Thyroid gland (tissue), 4 donors: ENCODE data around the gene PYDC2. TPM values are rescaled to one million over a fixed set of nuclear protein-coding genes. Genes with fewer than 3 reads are reported as not detected.
"Not testable (repeated sequence)": the region's sequence is repeated elsewhere in the genome, so short reads cannot be mapped to it uniquely, and the experiment has no call there.

Experiments used
- DNase-seq, 2 donors: peaks; one replicate each; pipeline ENCODE4 v3.0.0-alpha.2; 2019
- H3K27ac ChIP-seq, 3 donors: fragments of 200-600 bp; sonication (generic); 1 replicate in 2 of 3; 2 replicates in 1 of 3; pipeline ENCODE4 v1.5.1; 2016 to 2019; ENCODE audit warnings: mild to moderate bottlenecking in 1 of 3, moderate library complexity in 1 of 3
- H3K27me3 ChIP-seq: fragments of 200-600 bp; sonication (generic); one replicate; pipeline ENCODE4 v1.5.1; 2019
- H3K36me3 ChIP-seq, 2 donors: fragments of 200-600 bp; sonication (generic); one replicate each; pipeline ENCODE4 v1.5.1; 2016 to 2019
- H3K4me1 ChIP-seq, 2 donors: fragments of 200-600 bp; sonication (generic); one replicate each; pipeline ENCODE4 v1.5.1; 2017 to 2019
- H3K4me3 ChIP-seq, 3 donors: fragments of 200-600 bp; sonication (generic); replicated peaks in 1 of 3; 1 replicate in 2 of 3; 2 replicates in 1 of 3; pipeline ENCODE4 v1.5.1; 2016; ENCODE audit warnings: mild to moderate bottlenecking in 1 of 3
- H3K9me3 ChIP-seq: fragments of 200-600 bp; sonication (generic); one replicate; pipeline ENCODE4 v1.5.1; 2017
- POLR2A ChIP-seq, 2 donors: fragments of 450-650 bp; IDR thresholded peaks; one replicate each; pipeline ENCODE4 v1.6.1; 2017; ENCODE audit warnings: antibody characterized with exemption in 2 of 2, mild to moderate bottlenecking in 2 of 2, moderate library complexity in 1 of 2
- WGBS, 2 donors: methylation state at CpG; one replicate each; pipeline ENCODE4 v1.1.5; 2017; 5-methylcytosine and 5-hydroxymethylcytosine counted together
- intact Hi-C: fragments of 100-400 bp; cut with DNase I; formaldehyde crosslinking; loops from one replicate; pipeline ENCODE4 v1.15.1; 2023
- total RNA-seq, 4 donors: library from RNA; depleted of rRNA; stranded (reverse); fragments of >200 nt; gene quantifications; one replicate each; pipeline ENCODE4 v1.2.3, GENCODE V29; 2016
- TF ChIP-seq, protein P1 (sequence below), 6 experiments: fragments of 200-600 bp in 3 of 6; fragments of 450-650 bp in 3 of 6; sonication (generic) in 3 of 6; IDR thresholded peaks; one replicate each; pipeline ENCODE4 v1.5.1; 2016 to 2019; ENCODE audit warnings: antibody characterized with exemption in 6 of 6, mild to moderate bottlenecking in 2 of 6, inconsistent platforms in 1 of 6, moderate library complexity in 1 of 6

PYDC2 gene
- total RNA-seq, 4 donors from 2014 or later: not detected

DNA sequence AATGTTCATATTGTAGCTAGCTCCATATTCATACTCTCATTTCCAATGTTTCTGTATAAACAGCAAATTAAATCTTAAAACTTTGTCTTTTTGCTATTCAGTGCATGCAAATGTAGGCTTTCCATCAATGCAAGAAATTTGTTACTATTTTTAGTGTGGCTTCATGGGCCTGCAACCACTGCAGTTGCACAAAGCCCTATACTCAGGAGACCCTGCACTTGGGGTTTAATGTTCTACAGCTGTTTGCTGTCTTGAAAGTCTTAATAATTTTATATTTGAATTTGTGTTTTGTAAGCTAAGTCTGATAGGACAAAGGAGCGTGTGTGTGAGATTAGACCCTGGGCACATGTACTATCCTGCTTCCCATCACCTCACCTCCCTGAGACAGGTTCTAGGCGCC is 9.6 kb downstream of the PYDC2 start:
- H3K27me3 ChIP-seq: no peaks in the 10 kb centered on the region
- no peak overlapping the region for H3K27ac ChIP-seq
- WGBS, 2 donors: 78 to 87% methylated on average over 2 of the region's 2 CpGs
- no peak for DNase-seq
- peaks cover 0 to 4% of the 10 kb centered on the region in 2 donors for H3K4me1 ChIP-seq
- H3K36me3 ChIP-seq: no peaks in the 10 kb centered on the region
- intact Hi-C loops: no loop called here
- no peaks in the 10 kb centered on the region for H3K9me3 ChIP-seq
- H3K4me3 ChIP-seq: no peak overlapping the region
- no peak for TF ChIP-seq POLR2A (IDR thresholded peaks at IDR 0.05)
- TF ChIP-seq, protein P1, sequence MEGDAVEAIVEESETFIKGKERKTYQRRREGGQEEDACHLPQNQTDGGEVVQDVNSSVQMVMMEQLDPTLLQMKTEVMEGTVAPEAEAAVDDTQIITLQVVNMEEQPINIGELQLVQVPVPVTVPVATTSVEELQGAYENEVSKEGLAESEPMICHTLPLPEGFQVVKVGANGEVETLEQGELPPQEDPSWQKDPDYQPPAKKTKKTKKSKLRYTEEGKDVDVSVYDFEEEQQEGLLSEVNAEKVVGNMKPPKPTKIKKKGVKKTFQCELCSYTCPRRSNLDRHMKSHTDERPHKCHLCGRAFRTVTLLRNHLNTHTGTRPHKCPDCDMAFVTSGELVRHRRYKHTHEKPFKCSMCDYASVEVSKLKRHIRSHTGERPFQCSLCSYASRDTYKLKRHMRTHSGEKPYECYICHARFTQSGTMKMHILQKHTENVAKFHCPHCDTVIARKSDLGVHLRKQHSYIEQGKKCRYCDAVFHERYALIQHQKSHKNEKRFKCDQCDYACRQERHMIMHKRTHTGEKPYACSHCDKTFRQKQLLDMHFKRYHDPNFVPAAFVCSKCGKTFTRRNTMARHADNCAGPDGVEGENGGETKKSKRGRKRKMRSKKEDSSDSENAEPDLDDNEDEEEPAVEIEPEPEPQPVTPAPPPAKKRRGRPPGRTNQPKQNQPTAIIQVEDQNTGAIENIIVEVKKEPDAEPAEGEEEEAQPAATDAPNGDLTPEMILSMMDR (IDR thresholded peaks at IDR 0.05): no peak

DNA sequence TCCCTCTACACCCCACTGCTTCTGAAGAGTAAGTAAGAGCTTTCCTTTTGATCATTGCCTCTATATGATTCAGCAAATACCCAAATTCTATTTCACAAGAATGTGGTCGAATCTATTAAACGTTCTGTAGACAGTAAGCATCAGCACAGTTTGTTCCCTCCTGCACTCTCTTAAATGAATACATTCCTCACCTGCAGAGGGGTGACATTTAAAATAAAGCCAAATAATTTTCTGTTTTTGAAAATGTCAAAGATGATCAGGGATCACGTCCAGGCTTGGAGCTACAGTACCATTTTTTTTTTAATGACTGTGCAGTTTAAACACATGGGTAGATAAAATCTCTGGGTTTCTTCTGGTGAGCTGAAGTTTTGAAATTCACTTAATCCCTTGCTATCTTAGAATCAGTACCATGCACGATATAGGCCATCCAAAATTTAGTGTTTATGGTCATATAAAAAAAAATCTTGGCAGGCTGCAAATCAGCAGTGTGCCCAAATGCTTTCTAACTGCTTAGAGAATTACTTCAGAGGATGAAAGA is 12.8 kb downstream of the PYDC2 start:
- no peaks in the 10 kb centered on the region for H3K27me3 ChIP-seq

DNA sequence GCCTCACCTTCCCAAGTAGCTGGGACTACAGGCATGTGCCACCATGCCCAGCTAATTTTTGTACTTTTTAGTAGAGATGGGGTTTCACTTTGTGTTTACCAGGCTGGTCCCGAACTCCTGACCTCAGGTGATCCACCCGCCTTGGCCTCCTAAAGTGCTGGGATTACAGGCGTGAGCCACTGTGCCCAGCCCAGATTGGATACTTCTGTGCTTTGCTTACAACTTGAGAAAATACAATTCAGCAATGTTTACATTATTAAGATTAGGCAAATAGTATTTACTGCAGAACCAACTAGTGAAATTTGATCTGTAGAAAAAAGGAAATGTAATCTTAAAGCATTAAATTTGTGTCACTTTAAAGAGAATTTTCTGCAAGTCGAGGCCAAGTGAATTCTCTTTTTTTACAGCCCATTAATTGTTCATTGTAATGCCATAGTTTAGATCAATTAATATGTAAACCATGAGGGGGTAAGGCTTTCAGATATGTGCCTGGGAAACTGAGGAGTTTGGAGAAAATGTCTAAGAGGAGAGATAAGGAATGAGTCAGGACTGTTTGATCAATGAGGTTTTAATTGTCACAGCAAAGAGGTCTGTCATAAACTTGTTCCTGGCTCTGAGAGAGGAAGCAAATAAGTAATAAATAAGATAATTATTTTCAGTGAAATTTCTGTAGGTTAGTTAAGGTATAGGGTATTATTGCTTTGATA is 15.3 kb downstream of the PYDC2 start:
- H3K4me3 ChIP-seq: no peak overlapping the region
- no peaks in the 10 kb centered on the region for H3K27me3 ChIP-seq
- H3K4me1 ChIP-seq: no peaks in the 10 kb centered on the region
- intact Hi-C loops: no loop called here
- H3K36me3 ChIP-seq: no peaks in the 10 kb centered on the region
- H3K27ac ChIP-seq: no peak overlapping the region
- 82 to 84% methylated on average over 4 of the region's 4 CpGs for WGBS, 2 donors
- H3K9me3 ChIP-seq: no peaks in the 10 kb centered on the region
- TF ChIP-seq, protein P1 (IDR thresholded peaks at IDR 0.05): no peak
- TF ChIP-seq POLR2A (IDR thresholded peaks at IDR 0.05): no peak
- no peak for DNase-seq

More for the DNA sequence above, 12.8 kb downstream of the PYDC2 start:
- 52 to 60% methylated on average over 4 of the region's 4 CpGs for WGBS, 2 donors
- intact Hi-C loops: no loop called here
- H3K36me3 ChIP-seq: no peaks in the 10 kb centered on the region
- H3K9me3 ChIP-seq: no peaks in the 10 kb centered on the region
- H3K4me3 ChIP-seq: no peak overlapping the region
- no peak for TF ChIP-seq POLR2A (IDR thresholded peaks at IDR 0.05)
- TF ChIP-seq, protein P1 (IDR thresholded peaks at IDR 0.05): no peak
- H3K27ac ChIP-seq: no peak overlapping the region
- H3K4me1 ChIP-seq: peaks cover 0 to 4% of the 10 kb centered on the region in 2 donors
- DNase-seq: no peak

DNA sequence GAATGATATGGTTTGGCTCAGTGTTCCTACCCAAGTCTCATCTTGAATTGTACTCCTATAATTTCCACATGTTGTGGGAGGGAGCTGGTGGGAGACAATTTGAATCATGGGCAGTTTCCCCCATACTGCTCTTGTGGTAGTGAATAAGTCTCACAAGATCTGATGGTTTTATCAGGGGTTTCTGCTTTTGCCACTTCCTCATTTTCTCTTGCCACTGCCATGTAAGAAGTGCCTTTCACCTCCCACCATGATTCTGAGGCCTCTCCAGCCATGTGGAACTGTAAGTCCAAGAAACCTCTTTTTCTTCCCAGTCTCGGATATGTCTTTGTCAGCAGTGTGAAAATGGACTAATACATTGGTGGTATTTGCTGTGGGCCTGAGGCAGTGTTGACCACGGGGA is 23.0 kb downstream of the PYDC2 start:
- H3K27ac ChIP-seq, H3K36me3 ChIP-seq, DNase-seq, intact Hi-C loops, H3K4me1 ChIP-seq, H3K9me3 ChIP-seq, H3K4me3 ChIP-seq, H3K27me3 ChIP-seq: not testable (repeated sequence)
- 73 to 85% methylated on average over 2 of the region's 2 CpGs for WGBS, 2 donors

DNA sequence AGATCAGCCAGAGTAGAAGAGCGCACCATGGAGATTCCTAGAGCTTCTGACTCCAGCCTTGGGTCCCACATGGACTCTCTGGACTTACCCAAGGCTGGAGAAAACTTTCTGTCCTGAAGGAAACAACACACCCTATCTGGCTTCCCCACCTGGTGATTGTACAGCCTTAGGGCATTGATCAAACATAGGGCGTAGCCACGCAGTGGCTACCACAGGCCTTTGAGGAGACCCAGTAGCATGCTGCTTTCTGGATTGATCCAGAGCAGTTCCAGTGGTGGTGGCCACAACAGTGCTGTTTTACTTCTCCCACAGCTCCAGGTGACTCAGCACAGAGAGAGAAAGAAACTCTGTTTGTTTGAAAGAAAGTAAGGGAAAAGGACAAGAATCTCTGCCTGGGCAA is 23.5 kb downstream of the PYDC2 start:
- H3K9me3 ChIP-seq: no peaks in the 10 kb centered on the region
- intact Hi-C loops: no loop called here
- H3K27ac ChIP-seq: no peak overlapping the region
- no peaks in the 10 kb centered on the region for H3K27me3 ChIP-seq
- no peak overlapping the region for H3K4me3 ChIP-seq
- TF ChIP-seq, protein P1 (IDR thresholded peaks at IDR 0.05): no peak
- TF ChIP-seq POLR2A (IDR thresholded peaks at IDR 0.05): no peak
- no peak for DNase-seq
- H3K4me1 ChIP-seq: no peaks in the 10 kb centered on the region
- WGBS, 2 donors: 92 to 94% methylated on average over 3 of the region's 3 CpGs
- H3K36me3 ChIP-seq: no peaks in the 10 kb centered on the region
